Stimulated activated CD8-positive, alpha-beta memory T cell treated with anti-CD3 and anti-CD28 coated beads, Interleukin-15, amount 100 ng/mL, for 48 hours (primary cell): Measurements from ENCODE around the gene PANK4.
"Not testable (repeated sequence)": the region's sequence is repeated elsewhere in the genome, so short reads cannot be mapped to it uniquely, and the experiment has no call there.

Source experiments
- DNase-seq, 2 donors: peaks; one replicate each; pipeline ENCODE4 v3.0.0-alpha.2; 2020; ENCODE audit warnings: low read depth in 2 of 2

The PANK4 gene

GRCh38 chr1:2558861-2559260 lies 32.5 kb upstream of the PANK4 start:
- no peak for DNase-seq

GRCh38 chr1:2558420-2558819 lies 32.0 kb upstream of the PANK4 start:
- DNase-seq: no peak

GRCh38 chr1:2557482-2558400 lies 31.3 kb upstream of the PANK4 start:
- DNase-seq: no peak

- DNase-seq: peak in 1 of 2 donors; percentile 43
Measured at GRCh38 chr1:2556678-2557481, 30.5 kb upstream of the PANK4 start.

- DNase-seq: peak; percentile 55 to 57
Measured at GRCh38 chr1:2556277-2556677, 29.9 kb upstream of the PANK4 start, which contains the start of gene TNFRSF14. Gene TNFRSF14 (plus strand): TSS chr1:2556371. CDS start chr1:2556665, 294 bp downstream.

GRCh38 chr1:2555634-2556276 lies 29.4 kb upstream of the PANK4 start:
- peak; percentile 75 to 81 for DNase-seq

- no peak for DNase-seq
Measured at GRCh38 chr1:2554621-2555387, 28.4 kb upstream of the PANK4 start.

GRCh38 chr1:2553871-2554620 lies 27.6 kb upstream of the PANK4 start:
- DNase-seq: no peak

- DNase-seq: not testable (repeated sequence)
Measured at GRCh38 chr1:2553076-2553475, 26.7 kb upstream of the PANK4 start.

- DNase-seq: no peak
Measured at GRCh38 chr1:2552189-2552588, 25.8 kb upstream of the PANK4 start.

- DNase-seq: not testable (repeated sequence)
Measured at GRCh38 chr1:2551544-2551943, 25.1 kb upstream of the PANK4 start.

- not testable (repeated sequence) for DNase-seq
Measured at GRCh38 chr1:2550309-2550861, 24.0 kb upstream of the PANK4 start.

- not testable (repeated sequence) for DNase-seq
Measured at GRCh38 chr1:2549367-2550029, 23.1 kb upstream of the PANK4 start.

GRCh38 chr1:2548068-2548589 lies 21.7 kb upstream of the PANK4 start:
- DNase-seq: peak; percentile 77

- DNase-seq: peak; percentile 59 to 63
Measured at GRCh38 chr1:2547210-2548067, 21.0 kb upstream of the PANK4 start.

GRCh38 chr1:2546515-2547209 lies 20.3 kb upstream of the PANK4 start:
- peak; percentile 77 to 83 for DNase-seq

- DNase-seq: peak; percentile 80 to 82
Measured at GRCh38 chr1:2545754-2546514, 19.5 kb upstream of the PANK4 start.
